ENCODE measurements around the gene NLGN1. TPM values are rescaled to one million over a fixed set of nuclear protein-coding genes. Genes with fewer than 3 reads are reported as not detected.

Gene NLGN1
- total and polyA plus RNA-seq, 9 of the 15 experiments (the other 6 are each of a cell fraction or from before 2014, with no cell fraction given) = under 0.01 to 0.01 TPM; not detected in 7

DNA sequence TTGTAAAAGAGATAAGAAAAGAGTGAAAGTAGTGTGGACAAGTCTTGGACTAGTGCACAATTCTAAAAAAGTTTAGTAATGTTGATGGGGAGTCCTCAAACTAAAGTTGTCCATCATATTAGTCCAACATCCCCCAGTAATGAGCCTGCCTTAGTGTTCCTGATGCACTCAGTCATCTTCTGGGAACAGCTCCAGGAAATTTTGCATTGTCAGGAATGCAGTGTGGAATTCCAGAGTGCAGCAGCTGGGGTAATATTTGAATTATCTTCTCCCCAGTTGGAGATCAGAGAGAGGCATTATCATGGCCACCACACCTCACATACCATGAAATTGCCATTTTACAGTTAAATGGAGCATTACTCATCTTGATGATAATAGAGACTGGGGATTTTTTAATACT, 932.8 kb downstream of the NLGN1 start:
- Histone ChIP-seq H3K27me3 (ENCODE audit: control insufficient read depth in 2 of 2, insufficient read depth in 2 of 2, low read length in 2 of 2) (no peaks in the 10 kb centered on the region), H2AFZ (ENCODE audit: low read depth, low read length) (no peak overlapping the region), H3K27ac (ENCODE audit: extremely low read depth, low read depth, low read length) (no peak overlapping the region), H3K36me3 (ENCODE audit: control insufficient read depth, insufficient read depth, low read length) (no peaks in the 10 kb centered on the region), H4K20me1 (replicated peaks; ENCODE audit: control insufficient read depth, insufficient read depth, low read length) (no peaks in the 10 kb centered on the region), H3K9me3 (replicated peaks; ENCODE audit: control insufficient read depth, insufficient read depth, low read depth, low read length) (no peaks in the 10 kb centered on the region), H3K4me3 (no peak overlapping the region), H3K9ac (ENCODE audit: insufficient read depth in 1 of 2, low read depth in 2 of 2, low read length in 2 of 2) (no peak overlapping the region), H3K9me1 (ENCODE audit: control insufficient read depth, insufficient read depth, low read length) (no peaks in the 10 kb centered on the region), H3K4me2 (ENCODE audit: insufficient read depth, low read length) (no peak overlapping the region), H3K79me2 (ENCODE audit: control insufficient read depth, insufficient read depth, low read length) (no peaks in the 10 kb centered on the region), H3K4me1 (replicated peaks in 1 of 2; ENCODE audit: control insufficient read depth in 2 of 2, insufficient read depth in 2 of 2, low read length in 2 of 2) (no peaks in the 10 kb centered on the region)
- FAIRE-seq (no peak), ATAC-seq (no peak), DNase-seq (ENCODE audit: extremely low read depth in 1 of 4, low spot score in 3 of 4) (no peak)
- POLR2A ChIA-PET = no interaction called here
- TF ChIP-seq RBM22 (IDR thresholded peaks at IDR 0.05; ENCODE audit: low read depth, low read length, poor library complexity, severe bottlenecking) (no peak), KAT8 (IDR thresholded peaks at IDR 0.05; ENCODE audit: low read depth) (no peak), MCM5 (IDR thresholded peaks at IDR 0.05; ENCODE audit: low read depth) (no peak), SNRNP70 (optimal IDR thresholded peaks at IDR 0.05; ENCODE audit: low read depth, low read length) (no peak), BACH1 (tag; IDR thresholded peaks at IDR 0.05) (no peak), CREB1 (IDR thresholded peaks at IDR 0.05) (no peak), CREB1 (CRISPR knock-in tag; IDR thresholded peaks at IDR 0.05) (no peak)
- TF ChIP-seq, protein P1, sequence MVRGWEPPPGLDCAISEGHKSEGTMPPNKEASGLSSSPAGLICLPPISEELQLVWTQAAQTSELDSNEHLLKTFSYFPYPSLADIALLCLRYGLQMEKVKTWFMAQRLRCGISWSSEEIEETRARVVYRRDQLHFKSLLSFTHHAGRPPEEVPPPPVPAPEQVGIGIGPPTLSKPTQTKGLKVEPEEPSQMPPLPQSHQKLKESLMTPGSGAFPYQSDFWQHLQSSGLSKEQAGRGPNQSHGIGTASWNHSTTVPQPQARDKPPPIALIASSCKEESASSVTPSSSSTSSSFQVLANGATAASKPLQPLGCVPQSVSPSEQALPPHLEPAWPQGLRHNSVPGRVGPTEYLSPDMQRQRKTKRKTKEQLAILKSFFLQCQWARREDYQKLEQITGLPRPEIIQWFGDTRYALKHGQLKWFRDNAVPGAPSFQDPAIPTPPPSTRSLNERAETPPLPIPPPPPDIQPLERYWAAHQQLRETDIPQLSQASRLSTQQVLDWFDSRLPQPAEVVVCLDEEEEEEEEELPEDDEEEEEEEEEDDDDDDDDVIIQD (CRISPR knock-in tag; IDR thresholded peaks at IDR 0.05) = no peak
- in situ Hi-C loops (cut with MboI) (no loop called here), intact Hi-C loops (cut with micrococcal nuclease) (no loop called here)
- BruUV-seq (replicated peaks) = no TSS peak
- CTCF ChIA-PET (ENCODE audit: low intra/inter-chr PET ratio) = no interaction called here
